PFSK-1 (cell line): ENCODE measurements around the gene BRD3OS.

ENCODE experiments used
- POLR2AphosphoS5 ChIP-seq: IDR thresholded peaks from 2 replicates; pipeline ENCODE4 v1.6.1; 2012; ENCODE audit warnings: low read depth, mild to moderate bottlenecking, control low read depth, low read length, moderate library complexity
- REST ChIP-seq, 2 experiments: IDR thresholded peaks; 2 replicates each; pipeline versions ENCODE4 v1.6.1 to v1.8.0; 2011 to 2012; ENCODE audit warnings: low read depth in 2 of 2, low read length in 2 of 2, control low read depth in 1 of 2, inconsistent platforms in 1 of 2, mild to moderate bottlenecking in 1 of 2, moderate library complexity in 1 of 2; ENCODE audit not compliant: insufficient read depth in 1 of 2
- SIN3A ChIP-seq: IDR thresholded peaks from 2 replicates; pipeline ENCODE4 v1.6.1; 2012; ENCODE audit warnings: mild to moderate bottlenecking, low read length, moderate library complexity, borderline replicate concordance; ENCODE audit not compliant: insufficient read depth
- TAF1 ChIP-seq: IDR thresholded peaks from 2 replicates; pipeline ENCODE4 v1.6.1; 2012; ENCODE audit warnings: low read length, control low read depth, borderline replicate concordance; ENCODE audit not compliant: insufficient read depth

GRCh38 chr9:134064711-134065110, 39.4 kb downstream of the BRD3OS start:
- TF ChIP-seq POLR2AphosphoS5 (no peak), REST (IDR thresholded peaks at IDR 0.05; ENCODE audit: insufficient read depth in 1 of 2, low read depth in 2 of 2, low read length in 2 of 2) (no peak), SIN3A (no peak), TAF1 (no peak)
